SU-DHL-6 (cell line): ENCODE results near the gene CS.
"Not testable (repeated sequence)": the region's sequence is repeated elsewhere in the genome, so short reads cannot be mapped to it uniquely, and the experiment has no call there.

ENCODE experiments used
- H2AFZ ChIP-seq: fragments of 200-600 bp; sonication (generic); 2 replicates; pipeline ENCODE4 v1.6.1; 2014; ENCODE audit warnings: low read depth, mild to moderate bottlenecking, moderate library complexity, mixed read lengths, antibody characterized with exemption, low read length; ENCODE audit not compliant: severe bottlenecking
- H3F3A ChIP-seq: fragments of 200-600 bp; shearing (Covaris generic); 2 replicates; pipeline ENCODE4 v1.6.0; 2016; ENCODE audit warnings: antibody characterized with exemption, mild to moderate bottlenecking; ENCODE audit not compliant: insufficient read depth
- H3K27ac ChIP-seq: fragments of 200-600 bp; sonication (generic); 2 replicates; pipeline ENCODE4 v1.5.1; 2016; ENCODE audit warnings: low read depth, mild to moderate bottlenecking, low read length, moderate library complexity, mixed read lengths
- H3K27me3 ChIP-seq: fragments of 200-600 bp; sonication (generic), shearing (Covaris generic); 2 replicates; pipeline ENCODE4 v1.6.0; 2014; ENCODE audit warnings: mild to moderate bottlenecking, low read length
- H3K36me3 ChIP-seq: fragments of 200-600 bp; sonication (generic); 2 replicates; pipeline ENCODE4 v1.6.1; 2014; ENCODE audit warnings: mild to moderate bottlenecking, low read length, mixed read lengths
- H3K4me2 ChIP-seq: fragments of 300-600, 200-600 bp; shearing (Covaris generic), sonication (generic); 2 replicates; pipeline ENCODE4 v1.6.0; 2014; ENCODE audit warnings: low read length, low read depth, mild to moderate bottlenecking; ENCODE audit not compliant: poor library complexity, severe bottlenecking
- H3K4me3 ChIP-seq: fragments of 200-600 bp; sonication (generic); 2 replicates; pipeline ENCODE4 v1.5.1; 2014; ENCODE audit warnings: antibody characterized with exemption, low read length, mild to moderate bottlenecking, mixed read lengths; ENCODE audit not compliant: insufficient read depth, poor library complexity, severe bottlenecking
- H3K79me2 ChIP-seq: fragments of 200-600 bp; sonication (generic); 2 replicates; pipeline ENCODE4 v1.6.1; 2014; ENCODE audit warnings: mild to moderate bottlenecking, low read length, moderate library complexity; ENCODE audit not compliant: insufficient read depth
- H3K9ac ChIP-seq: fragments of 200-600 bp; sonication (generic); 2 replicates; pipeline ENCODE4 v1.7.0; 2014; ENCODE audit warnings: mild to moderate bottlenecking, low read length
- H3K9me2 ChIP-seq: fragments of 200-600 bp; sonication (generic); replicated peaks from 2 replicates; pipeline ENCODE4 v1.6.1; 2014; ENCODE audit warnings: low read length; ENCODE audit not compliant: insufficient read depth
- H3K9me3 ChIP-seq: fragments of 200-600 bp; sonication (generic); 2 replicates; pipeline ENCODE4 v1.6.1; 2014; ENCODE audit warnings: low read length, mixed read lengths; ENCODE audit not compliant: insufficient read depth
- H4K20me1 ChIP-seq: fragments of 200-600 bp; sonication (generic); 2 replicates; pipeline ENCODE4 v1.6.1; 2014; ENCODE audit warnings: low read depth, mild to moderate bottlenecking, antibody characterized with exemption, low read length, moderate library complexity, mixed read lengths
- CTCF ChIP-seq: fragments of 200-600 bp; sonication (generic); IDR thresholded peaks from one replicate; pipeline ENCODE4 v1.5.1; 2017; ENCODE audit warnings: antibody characterized with exemption, mild to moderate bottlenecking, low read length, moderate library complexity; ENCODE audit not compliant: insufficient read depth, poor library complexity, severe bottlenecking
- EZH2phosphoT487 ChIP-seq: fragments of 200-600 bp; sonication (generic), shearing (Covaris generic); conservative IDR thresholded peaks from 2 replicates; pipeline ENCODE4 v1.6.1; 2018; ENCODE audit warnings: mild to moderate bottlenecking, antibody characterized with exemption, low read length, moderate library complexity, mixed read lengths

The CS gene

GRCh38 chr12:56288705-56289387, 11.3 kb downstream of the CS start:
- peaks cover 27% of the 10 kb centered on the region for H3K36me3 ChIP-seq
- TF ChIP-seq CTCF (no peak), EZH2phosphoT487 (no peak)
- peaks cover 69% of the 10 kb centered on the region for H3K79me2 ChIP-seq
- no peaks in the 10 kb centered on the region for H3K9me3 ChIP-seq
- peaks cover 8% of the 10 kb centered on the region; the same call in 1 of the 2 replicates for H4K20me1 ChIP-seq
- H3K27me3 ChIP-seq: no peaks in the 10 kb centered on the region
- no peak overlapping the region for H2AFZ ChIP-seq
- no peak overlapping the region for H3K27ac ChIP-seq
- H3K9ac ChIP-seq: no peak overlapping the region
- no peaks in the 10 kb centered on the region for H3K9me2 ChIP-seq
- peaks cover 5% of the 10 kb centered on the region; the same call in 1 of the 2 replicates for H3F3A ChIP-seq
- no peak overlapping the region for H3K4me3 ChIP-seq
- H3K4me2 ChIP-seq: no peak overlapping the region

- Histone ChIP-seq H3F3A (peaks cover 5% of the 10 kb centered on the region; the same call in 1 of the 2 replicates), H3K79me2 (peaks cover 46% of the 10 kb centered on the region), H3K4me3 (no peak overlapping the region), H3K4me2 (no peak overlapping the region), H3K9ac (no peak overlapping the region), H3K27ac (no peak overlapping the region), H3K9me2 (no peaks in the 10 kb centered on the region), H2AFZ (no peak overlapping the region), H3K36me3 (peaks cover 38% of the 10 kb centered on the region), H3K9me3 (no peaks in the 10 kb centered on the region), H4K20me1 (peaks cover 3% of the 10 kb centered on the region; the same call in 1 of the 2 replicates), H3K27me3 (no peaks in the 10 kb centered on the region)
- TF ChIP-seq CTCF (no peak), EZH2phosphoT487 (no peak)
Observed at GRCh38 chr12:56286044-56286830, 13.9 kb downstream of the CS start.

- H3K4me3 ChIP-seq, H3K9ac ChIP-seq, H3K27ac ChIP-seq, H3F3A ChIP-seq, H3K27me3 ChIP-seq, H3K4me2 ChIP-seq, H3K9me2 ChIP-seq, H3K9me3 ChIP-seq, H2AFZ ChIP-seq, H4K20me1 ChIP-seq: not testable (repeated sequence)
- peaks cover 26% of the 10 kb centered on the region for H3K79me2 ChIP-seq
- peaks cover 35% of the 10 kb centered on the region for H3K36me3 ChIP-seq
Observed at GRCh38 chr12:56284263-56284662, 15.9 kb downstream of the CS start.

GRCh38 chr12:56282579-56282978, 17.6 kb downstream of the CS start:
- no peak overlapping the region for H3K4me3 ChIP-seq
- H3K4me2 ChIP-seq: no peak overlapping the region
- H3K9ac ChIP-seq: no peak overlapping the region
- no peak overlapping the region for H2AFZ ChIP-seq
- no peaks in the 10 kb centered on the region for H3F3A ChIP-seq
- H3K27ac ChIP-seq: no peak overlapping the region
- TF ChIP-seq EZH2phosphoT487: no peak
- no peak for TF ChIP-seq CTCF
- peaks cover 10% of the 10 kb centered on the region; the same call in 1 of the 2 replicates for H3K79me2 ChIP-seq
- H4K20me1 ChIP-seq: no peaks in the 10 kb centered on the region
- no peaks in the 10 kb centered on the region for H3K9me3 ChIP-seq
- H3K27me3 ChIP-seq: no peaks in the 10 kb centered on the region
- H3K9me2 ChIP-seq: no peaks in the 10 kb centered on the region
- H3K36me3 ChIP-seq: peaks cover 35% of the 10 kb centered on the region
